ENCODE data around the gene IGFBP5. TPM values are rescaled to one million over a fixed set of nuclear protein-coding genes. Genes with fewer than 3 reads are reported as not detected.

The IGFBP5 gene
- total and polyA plus RNA-seq, 9 of the 15 experiments (the other 6 are each of a cell fraction or from before 2014, with no cell fraction given) = 0.01 to 1.9 (median 0.03) TPM; not detected in 6

DNA sequence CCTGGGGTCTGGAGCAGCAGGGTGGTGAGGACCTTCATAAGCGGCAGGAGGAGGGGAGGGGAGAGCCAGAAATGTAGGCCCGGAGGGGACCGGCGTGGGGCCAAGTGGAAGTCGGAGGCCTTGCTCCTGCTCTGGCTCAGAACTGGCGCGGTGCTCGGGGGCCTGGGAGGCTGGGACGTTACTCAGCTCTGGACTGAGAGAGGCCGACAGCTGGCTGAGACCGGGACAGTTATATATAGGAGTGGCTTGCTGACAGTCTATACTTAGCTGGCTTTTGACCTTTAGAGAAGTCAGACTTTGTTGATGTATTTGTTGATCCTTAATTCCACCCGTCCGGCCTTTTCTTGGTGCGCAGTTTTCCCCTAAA lies 15.7 kb downstream of the IGFBP5 start (continued):
- TF ChIP-seq, protein P1, sequence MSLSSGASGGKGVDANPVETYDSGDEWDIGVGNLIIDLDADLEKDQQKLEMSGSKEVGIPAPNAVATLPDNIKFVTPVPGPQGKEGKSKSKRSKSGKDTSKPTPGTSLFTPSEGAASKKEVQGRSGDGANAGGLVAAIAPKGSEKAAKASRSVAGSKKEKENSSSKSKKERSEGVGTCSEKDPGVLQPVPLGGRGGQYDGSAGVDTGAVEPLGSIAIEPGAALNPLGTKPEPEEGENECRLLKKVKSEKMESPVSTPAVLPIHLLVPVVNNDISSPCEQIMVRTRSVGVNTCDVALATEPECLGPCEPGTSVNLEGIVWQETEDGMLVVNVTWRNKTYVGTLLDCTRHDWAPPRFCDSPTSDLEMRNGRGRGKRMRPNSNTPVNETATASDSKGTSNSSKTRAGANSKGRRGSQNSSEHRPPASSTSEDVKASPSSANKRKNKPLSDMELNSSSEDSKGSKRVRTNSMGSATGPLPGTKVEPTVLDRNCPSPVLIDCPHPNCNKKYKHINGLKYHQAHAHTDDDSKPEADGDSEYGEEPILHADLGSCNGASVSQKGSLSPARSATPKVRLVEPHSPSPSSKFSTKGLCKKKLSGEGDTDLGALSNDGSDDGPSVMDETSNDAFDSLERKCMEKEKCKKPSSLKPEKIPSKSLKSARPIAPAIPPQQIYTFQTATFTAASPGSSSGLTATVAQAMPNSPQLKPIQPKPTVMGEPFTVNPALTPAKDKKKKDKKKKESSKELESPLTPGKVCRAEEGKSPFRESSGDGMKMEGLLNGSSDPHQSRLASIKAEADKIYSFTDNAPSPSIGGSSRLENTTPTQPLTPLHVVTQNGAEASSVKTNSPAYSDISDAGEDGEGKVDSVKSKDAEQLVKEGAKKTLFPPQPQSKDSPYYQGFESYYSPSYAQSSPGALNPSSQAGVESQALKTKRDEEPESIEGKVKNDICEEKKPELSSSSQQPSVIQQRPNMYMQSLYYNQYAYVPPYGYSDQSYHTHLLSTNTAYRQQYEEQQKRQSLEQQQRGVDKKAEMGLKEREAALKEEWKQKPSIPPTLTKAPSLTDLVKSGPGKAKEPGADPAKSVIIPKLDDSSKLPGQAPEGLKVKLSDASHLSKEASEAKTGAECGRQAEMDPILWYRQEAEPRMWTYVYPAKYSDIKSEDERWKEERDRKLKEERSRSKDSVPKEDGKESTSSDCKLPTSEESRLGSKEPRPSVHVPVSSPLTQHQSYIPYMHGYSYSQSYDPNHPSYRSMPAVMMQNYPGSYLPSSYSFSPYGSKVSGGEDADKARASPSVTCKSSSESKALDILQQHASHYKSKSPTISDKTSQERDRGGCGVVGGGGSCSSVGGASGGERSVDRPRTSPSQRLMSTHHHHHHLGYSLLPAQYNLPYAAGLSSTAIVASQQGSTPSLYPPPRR (CRISPR knock-in tag; IDR thresholded peaks at IDR 0.05; ENCODE audit: borderline replicate concordance) = no peak
- TF ChIP-seq ZNF766 (CRISPR knock-in tag; conservative IDR thresholded peaks at IDR 0.05) = no peak
- TF ChIP-seq SMC3 (conservative IDR thresholded peaks at IDR 0.05; ENCODE audit: insufficient read depth, low read depth, low read length) = no peak
- no peak for TF ChIP-seq TEAD1 (CRISPR knock-in tag; IDR thresholded peaks at IDR 0.05)
- TF ChIP-seq ZFPM2 (CRISPR knock-in tag; IDR thresholded peaks at IDR 0.05) = no peak
- no peak for TF ChIP-seq GTF3C2 (IDR thresholded peaks at IDR 0.05; ENCODE audit: borderline replicate concordance, extremely low read depth, insufficient read length)

Measured in K562 (cell line).